HEK293 (cell line): ENCODE results near the gene QSOX1.

Source experiments
- ELK4 ChIP-seq: IDR thresholded peaks from 2 replicates; pipeline ENCODE4 v1.6.1; 2011; ENCODE audit warnings: mild to moderate bottlenecking, low read depth, low read length, borderline replicate concordance
- FEZF1 ChIP-seq: fragments of 450-650 bp; formaldehyde crosslinking; IDR thresholded peaks from 2 replicates; pipeline ENCODE4 v1.5.1; 2016; ENCODE audit warnings: missing biosample characterization, missing genetic modification characterization
- HOXA7 ChIP-seq: sonication (generic); formaldehyde crosslinking; IDR thresholded peaks from 2 replicates; pipeline ENCODE4 v1.8.1; 2022; ENCODE audit warnings: missing genetic modification reagents, borderline replicate concordance
- RBAK ChIP-seq: fragments of 450-650 bp; formaldehyde crosslinking; IDR thresholded peaks from 2 replicates; pipeline ENCODE4 v1.5.1; 2016; ENCODE audit warnings: missing biosample characterization, missing genetic modification characterization
- SETDB1 ChIP-seq: IDR thresholded peaks from one replicate; pipeline ENCODE4 v1.6.1; 2017; ENCODE audit warnings: mild to moderate bottlenecking, low read length, moderate library complexity, mixed read lengths; ENCODE audit not compliant: insufficient read length
- ZBTB1 ChIP-seq: fragments of 450-650 bp; formaldehyde crosslinking; IDR thresholded peaks from 2 replicates; pipeline ENCODE4 v1.5.1; 2016; ENCODE audit warnings: missing biosample characterization, missing genetic modification characterization
- ZBTB20 ChIP-seq: fragments of 450-650 bp; formaldehyde crosslinking; IDR thresholded peaks from 2 replicates; pipeline ENCODE4 v1.5.1; 2016; ENCODE audit warnings: missing biosample characterization, missing genetic modification characterization
- ZBTB44 ChIP-seq: fragments of 450-650 bp; IDR thresholded peaks from 2 replicates; pipeline ENCODE4 v1.5.1; 2018; ENCODE audit warnings: missing biosample characterization, mild to moderate bottlenecking, missing genetic modification characterization
- ZBTB8A ChIP-seq: fragments of 450-650 bp; formaldehyde crosslinking; IDR thresholded peaks from 2 replicates; pipeline ENCODE4 v1.5.1; 2016; ENCODE audit warnings: missing biosample characterization, missing genetic modification characterization
- ZFP3 ChIP-seq: fragments of 450-650 bp; formaldehyde crosslinking; IDR thresholded peaks from 2 replicates; pipeline ENCODE4 v1.5.1; 2016; ENCODE audit warnings: low read depth, missing biosample characterization, missing genetic modification characterization
- ZNF140 ChIP-seq: fragments of 450-650 bp; formaldehyde crosslinking; IDR thresholded peaks from 2 replicates; pipeline ENCODE4 v1.5.1; 2016; ENCODE audit warnings: missing biosample characterization, missing genetic modification characterization
- ZNF155 ChIP-seq: fragments of 450-650 bp; formaldehyde crosslinking; IDR thresholded peaks from 2 replicates; pipeline ENCODE4 v1.5.1; 2016; ENCODE audit warnings: missing biosample characterization, missing genetic modification characterization
- ZNF202 ChIP-seq: fragments of 450-650 bp; formaldehyde crosslinking; IDR thresholded peaks from 2 replicates; pipeline ENCODE4 v1.5.1; 2016; ENCODE audit warnings: missing biosample characterization, missing genetic modification characterization, borderline replicate concordance
- ZNF223 ChIP-seq: fragments of 450-650 bp; formaldehyde crosslinking; IDR thresholded peaks from 2 replicates; pipeline ENCODE4 v1.5.1; 2016; ENCODE audit warnings: missing biosample characterization, missing genetic modification characterization
- ZNF341 ChIP-seq: fragments of 450-650 bp; formaldehyde crosslinking; IDR thresholded peaks from 2 replicates; pipeline ENCODE4; 2016; ENCODE audit warnings: low read depth, missing biosample characterization, missing genetic modification characterization
- ZNF362 ChIP-seq: fragments of 450-650 bp; formaldehyde crosslinking; IDR thresholded peaks from 2 replicates; pipeline ENCODE4 v1.5.1; 2016; ENCODE audit warnings: missing biosample characterization, missing genetic modification characterization
- ZNF426 ChIP-seq: fragments of 450-650 bp; formaldehyde crosslinking; IDR thresholded peaks from 2 replicates; pipeline ENCODE4 v1.5.1; 2017; ENCODE audit warnings: missing biosample characterization, missing genetic modification characterization, mild to moderate bottlenecking, inconsistent platforms, moderate library complexity
- ZNF514 ChIP-seq: fragments of 450-650 bp; formaldehyde crosslinking; IDR thresholded peaks from 2 replicates; pipeline ENCODE4 v1.5.1; 2016; ENCODE audit warnings: missing biosample characterization, missing genetic modification characterization
- ZNF596 ChIP-seq: fragments of 450-650 bp; IDR thresholded peaks from 2 replicates; pipeline ENCODE4 v1.5.0; 2018; ENCODE audit warnings: missing biosample characterization, mild to moderate bottlenecking, missing genetic modification characterization, moderate library complexity
- ZNF600 ChIP-seq: fragments of 450-650 bp; formaldehyde crosslinking; IDR thresholded peaks from 2 replicates; pipeline ENCODE4 v1.5.1; 2016; ENCODE audit warnings: missing biosample characterization, missing genetic modification characterization
- ZNF623 ChIP-seq: fragments of 450-650 bp; formaldehyde crosslinking; IDR thresholded peaks from 2 replicates; pipeline ENCODE4 v1.5.1; 2016; ENCODE audit warnings: missing biosample characterization, missing genetic modification characterization
- ZNF626 ChIP-seq: fragments of 450-650 bp; sonication (Bioruptor Pico); formaldehyde crosslinking; IDR thresholded peaks from 2 replicates; pipeline ENCODE4 v1.5.1; 2018; ENCODE audit warnings: missing biosample characterization, missing genetic modification characterization, inconsistent platforms
- ZNF639 ChIP-seq: fragments of 450-650 bp; formaldehyde crosslinking; IDR thresholded peaks from 2 replicates; pipeline ENCODE4 v1.5.1; 2016; ENCODE audit warnings: missing biosample characterization, missing genetic modification characterization
- ZNF654 ChIP-seq: fragments of 450-650 bp; formaldehyde crosslinking; IDR thresholded peaks from 2 replicates; pipeline ENCODE4 v1.5.1; 2016; ENCODE audit warnings: low read depth, missing biosample characterization, missing genetic modification characterization
- ZNF664 ChIP-seq: fragments of 450-650 bp; formaldehyde crosslinking; IDR thresholded peaks from 2 replicates; pipeline ENCODE4 v1.5.1; 2016; ENCODE audit warnings: missing biosample characterization, missing genetic modification characterization
- ZNF747 ChIP-seq: fragments of 450-650 bp; formaldehyde crosslinking; IDR thresholded peaks from 2 replicates; pipeline ENCODE4 v1.5.1; 2016; ENCODE audit warnings: missing biosample characterization, missing genetic modification characterization
- ZNF776 ChIP-seq: fragments of 450-650 bp; formaldehyde crosslinking; IDR thresholded peaks from 2 replicates; pipeline ENCODE4 v1.5.0; 2017; ENCODE audit warnings: missing biosample characterization, missing genetic modification characterization, borderline replicate concordance
- ZNF785 ChIP-seq: fragments of 450-650 bp; formaldehyde crosslinking; IDR thresholded peaks from 2 replicates; pipeline ENCODE4 v1.5.1; 2016; ENCODE audit warnings: missing biosample characterization, missing genetic modification characterization
- ZNF791 ChIP-seq: fragments of 450-650 bp; formaldehyde crosslinking; IDR thresholded peaks from 2 replicates; pipeline ENCODE4 v1.5.1; 2016; ENCODE audit warnings: missing biosample characterization, missing genetic modification characterization
- TF ChIP-seq, protein P1 (sequence below): fragments of 450-650 bp; formaldehyde crosslinking; IDR thresholded peaks from 2 replicates; pipeline ENCODE4 v1.5.1; 2016; ENCODE audit warnings: missing biosample characterization, missing genetic modification characterization
- TF ChIP-seq, protein P2 (sequence below): fragments of 450-650 bp; formaldehyde crosslinking; IDR thresholded peaks from 2 replicates; pipeline ENCODE4 v1.5.1; 2016; ENCODE audit warnings: missing biosample characterization, missing genetic modification characterization

Gene QSOX1

GRCh38 chr1:180230791-180231505 lies 76.3 kb downstream of the QSOX1 start (continued):
- TF ChIP-seq, protein P1, sequence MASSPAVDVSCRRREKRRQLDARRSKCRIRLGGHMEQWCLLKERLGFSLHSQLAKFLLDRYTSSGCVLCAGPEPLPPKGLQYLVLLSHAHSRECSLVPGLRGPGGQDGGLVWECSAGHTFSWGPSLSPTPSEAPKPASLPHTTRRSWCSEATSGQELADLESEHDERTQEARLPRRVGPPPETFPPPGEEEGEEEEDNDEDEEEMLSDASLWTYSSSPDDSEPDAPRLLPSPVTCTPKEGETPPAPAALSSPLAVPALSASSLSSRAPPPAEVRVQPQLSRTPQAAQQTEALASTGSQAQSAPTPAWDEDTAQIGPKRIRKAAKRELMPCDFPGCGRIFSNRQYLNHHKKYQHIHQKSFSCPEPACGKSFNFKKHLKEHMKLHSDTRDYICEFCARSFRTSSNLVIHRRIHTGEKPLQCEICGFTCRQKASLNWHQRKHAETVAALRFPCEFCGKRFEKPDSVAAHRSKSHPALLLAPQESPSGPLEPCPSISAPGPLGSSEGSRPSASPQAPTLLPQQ (tag by site-specific recombination): peak; percentile 82
- TF ChIP-seq ELK4 (no peak), ZNF639 (tag by site-specific recombination) (no peak), ZNF664 (tag by site-specific recombination) (no peak), ZBTB44 (tag by site-specific recombination) (no peak), ZBTB20 (peak; percentile 55; the same call in 1 of the 2 replicates), ZNF514 (tag by site-specific recombination) (no peak), ZNF791 (no peak), ZFP3 (tag by site-specific recombination) (no peak), ZNF362 (tag by site-specific recombination) (no peak), ZBTB8A (peak; percentile 52; the same call in 1 of the 2 replicates), ZBTB1 (tag by site-specific recombination) (no peak), ZNF341 (tag by site-specific recombination) (no peak), ZNF596 (tag by site-specific recombination) (no peak), HOXA7 (CRISPR knock-in tag) (no peak), ZNF747 (no peak), ZNF785 (tag by site-specific recombination) (no peak), ZNF155 (no peak), ZNF223 (tag by site-specific recombination) (no peak), SETDB1 (no peak), ZNF623 (tag by site-specific recombination) (no peak), ZNF776 (no peak), ZNF654 (tag by site-specific recombination) (no peak), ZNF626 (tag by site-specific recombination) (no peak), RBAK (tag by site-specific recombination) (no peak), ZNF600 (tag by site-specific recombination) (peak; percentile 80), ZNF202 (tag by site-specific recombination) (no peak), FEZF1 (tag by site-specific recombination) (peak; percentile 53; the same call in 1 of the 2 replicates), ZNF426 (tag by site-specific recombination) (no peak), ZNF140 (tag by site-specific recombination) (no peak)
- TF ChIP-seq, protein P2, sequence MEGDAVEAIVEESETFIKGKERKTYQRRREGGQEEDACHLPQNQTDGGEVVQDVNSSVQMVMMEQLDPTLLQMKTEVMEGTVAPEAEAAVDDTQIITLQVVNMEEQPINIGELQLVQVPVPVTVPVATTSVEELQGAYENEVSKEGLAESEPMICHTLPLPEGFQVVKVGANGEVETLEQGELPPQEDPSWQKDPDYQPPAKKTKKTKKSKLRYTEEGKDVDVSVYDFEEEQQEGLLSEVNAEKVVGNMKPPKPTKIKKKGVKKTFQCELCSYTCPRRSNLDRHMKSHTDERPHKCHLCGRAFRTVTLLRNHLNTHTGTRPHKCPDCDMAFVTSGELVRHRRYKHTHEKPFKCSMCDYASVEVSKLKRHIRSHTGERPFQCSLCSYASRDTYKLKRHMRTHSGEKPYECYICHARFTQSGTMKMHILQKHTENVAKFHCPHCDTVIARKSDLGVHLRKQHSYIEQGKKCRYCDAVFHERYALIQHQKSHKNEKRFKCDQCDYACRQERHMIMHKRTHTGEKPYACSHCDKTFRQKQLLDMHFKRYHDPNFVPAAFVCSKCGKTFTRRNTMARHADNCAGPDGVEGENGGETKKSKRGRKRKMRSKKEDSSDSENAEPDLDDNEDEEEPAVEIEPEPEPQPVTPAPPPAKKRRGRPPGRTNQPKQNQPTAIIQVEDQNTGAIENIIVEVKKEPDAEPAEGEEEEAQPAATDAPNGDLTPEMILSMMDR (tag by site-specific recombination): no peak
